GM21576 (cell line): ENCODE results near the gene TMCC1.
"Not testable (repeated sequence)": the region's sequence is repeated elsewhere in the genome, so short reads cannot be mapped to it uniquely, and the experiment has no call there.

Experiments used
- ATAC-seq: cut with Tn5 transposase; IDR thresholded peaks from one replicate; pipeline ENCODE4 v1.9.1; 2021; ENCODE audit warnings: mild to moderate bottlenecking, moderate library complexity; ENCODE audit not compliant: unreplicated experiment

Gene TMCC1

DNA sequence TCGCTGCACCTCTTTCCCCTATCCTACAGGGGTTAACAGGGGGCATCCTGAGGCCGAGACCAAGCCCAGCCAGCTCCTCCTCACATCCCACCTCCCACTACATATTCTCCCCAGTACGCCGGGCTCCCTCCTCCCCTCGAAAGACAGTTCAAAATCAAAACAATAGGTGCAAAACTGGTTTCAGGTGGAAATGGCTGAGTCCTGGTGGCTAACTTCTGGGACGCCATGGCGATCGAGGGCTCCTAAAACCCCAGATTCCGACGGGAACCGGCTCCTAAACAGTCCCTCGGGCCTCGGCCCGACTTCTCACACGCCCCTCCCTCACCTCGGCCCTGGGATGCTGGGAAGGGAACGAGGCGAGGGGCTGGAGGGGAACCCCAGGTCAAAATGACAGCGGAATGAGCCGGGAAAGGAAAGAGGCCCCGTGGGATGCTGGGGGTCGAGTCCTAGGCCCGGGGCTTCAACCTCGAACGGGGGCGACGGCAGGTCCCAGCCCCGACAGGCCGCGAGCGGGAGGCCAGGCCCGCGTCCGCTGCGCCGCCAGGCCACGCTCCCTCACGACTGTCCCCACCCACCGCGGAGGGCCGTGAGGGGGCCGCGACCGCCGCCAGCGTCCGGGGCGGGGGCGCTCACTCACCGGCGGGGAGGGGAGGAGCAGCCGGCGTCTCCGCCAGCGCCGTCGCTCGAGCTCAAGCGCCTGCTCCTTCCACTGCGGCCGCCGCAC lies 492 bp downstream of the TMCC1 start:
- peak; percentile 62 for ATAC-seq

DNA sequence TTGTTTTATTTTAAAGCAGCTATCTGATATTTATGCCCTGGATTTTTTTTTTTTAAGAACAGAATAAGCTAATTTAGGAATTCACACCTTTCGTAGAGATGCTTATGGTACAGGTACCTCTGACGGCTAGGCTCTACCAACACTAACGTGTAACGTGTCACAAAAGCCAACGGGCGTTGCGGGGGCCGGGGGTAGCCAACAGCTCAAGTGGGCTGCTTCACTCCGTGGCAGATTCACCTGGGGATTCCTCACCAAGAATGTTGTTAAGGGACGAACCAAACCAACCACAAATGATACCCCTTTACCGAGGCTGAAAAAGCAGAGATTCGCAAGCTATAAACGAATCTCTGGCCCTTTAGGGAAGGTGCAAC lies 1.0 kb downstream of the TMCC1 start:
- ATAC-seq, result no peak

DNA sequence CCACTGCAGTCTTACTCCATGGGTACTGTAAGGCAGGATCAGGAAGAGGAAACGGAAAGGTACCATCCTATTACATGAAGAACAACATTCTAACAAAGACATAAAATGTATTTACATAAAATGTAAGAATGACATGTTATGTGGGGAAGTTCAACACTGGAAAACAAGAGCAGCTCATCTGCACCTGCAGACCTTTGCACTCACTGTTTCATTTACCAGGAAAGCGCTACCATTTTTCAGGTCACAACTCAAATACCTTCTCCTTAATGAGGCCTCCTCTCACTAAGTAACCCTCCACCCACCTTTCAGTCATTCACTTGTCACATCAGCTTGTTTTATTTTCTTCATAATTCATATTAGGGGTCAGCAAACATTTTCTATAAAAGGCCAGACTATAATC lies 2.6 kb downstream of the TMCC1 start:
- ATAC-seq, result no peak

DNA sequence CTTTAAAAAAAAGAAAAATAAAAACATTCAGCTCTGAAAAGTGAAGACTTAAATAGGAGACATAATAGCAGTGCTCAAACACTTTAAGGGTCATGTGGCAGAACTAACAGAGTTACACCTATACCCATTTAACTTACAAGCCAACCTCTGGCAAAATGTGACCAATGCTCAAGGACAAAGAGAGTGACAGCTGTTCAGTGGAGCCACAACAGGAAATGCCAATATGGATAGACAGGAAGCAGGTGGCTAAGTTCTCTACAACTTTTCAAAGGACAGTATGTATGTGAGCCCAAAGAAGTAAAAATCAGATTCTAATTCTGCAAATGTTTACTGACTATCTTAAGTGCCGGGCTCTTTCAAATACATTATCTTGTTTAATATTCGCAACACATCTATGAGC lies 3.4 kb downstream of the TMCC1 start:
- ATAC-seq, result no peak

DNA sequence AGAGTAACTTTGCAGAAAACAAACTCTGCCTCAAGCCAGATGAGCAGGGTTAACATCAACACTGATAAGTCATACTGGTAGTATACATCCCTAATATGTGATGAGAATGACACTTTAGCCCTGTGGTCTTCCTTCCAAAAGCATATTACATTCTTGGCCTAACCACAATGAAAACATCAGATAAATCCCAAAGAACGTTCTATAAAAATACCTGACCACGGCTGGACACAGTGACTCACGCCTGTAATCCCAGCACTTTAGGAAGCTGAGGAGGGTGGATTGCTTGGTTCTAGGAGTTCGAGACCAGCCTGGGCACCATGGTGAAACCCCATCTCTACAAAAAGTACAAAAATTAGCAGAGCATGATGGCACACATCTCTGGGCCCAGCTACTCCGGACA lies 4.7 kb downstream of the TMCC1 start:
- ATAC-seq, result no peak

DNA sequence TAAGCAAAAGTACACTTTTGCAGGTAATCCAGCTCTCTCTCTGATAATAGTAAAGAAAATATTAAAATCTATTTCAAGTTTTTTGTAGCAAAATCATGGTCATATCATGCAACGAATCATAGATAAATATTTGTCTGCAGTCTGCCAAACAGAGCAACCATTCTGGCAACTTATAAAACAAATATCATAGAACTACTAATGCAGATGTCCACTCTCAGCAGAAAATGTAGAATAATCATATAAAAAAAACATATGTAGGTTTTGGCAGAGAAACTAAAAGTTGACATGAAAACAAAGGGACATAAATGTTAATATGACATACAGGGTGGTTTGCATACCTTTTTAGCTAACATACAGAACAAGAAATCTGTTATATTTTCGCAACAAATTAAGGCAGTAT lies 12.2 kb downstream of the TMCC1 start:
- no peak for ATAC-seq

DNA sequence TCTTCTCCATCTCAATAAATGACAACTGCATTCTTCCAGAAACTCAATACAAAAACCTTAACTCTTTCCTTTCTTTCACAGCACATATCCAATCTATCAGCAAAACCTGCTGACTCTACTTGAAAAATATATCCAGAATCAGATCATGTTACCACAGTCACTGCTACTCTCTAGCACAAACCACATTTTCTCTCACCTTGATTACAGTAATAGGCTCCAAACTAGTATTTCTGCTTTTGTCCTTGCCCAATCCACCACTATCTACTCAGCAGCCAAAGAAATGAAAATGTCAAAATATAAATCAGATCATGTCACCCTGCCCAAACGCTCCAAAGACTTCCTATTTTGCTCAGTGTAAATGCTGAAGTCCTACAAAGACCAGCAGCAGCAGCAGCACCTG lies 15.2 kb downstream of the TMCC1 start:
- no peak for ATAC-seq

DNA sequence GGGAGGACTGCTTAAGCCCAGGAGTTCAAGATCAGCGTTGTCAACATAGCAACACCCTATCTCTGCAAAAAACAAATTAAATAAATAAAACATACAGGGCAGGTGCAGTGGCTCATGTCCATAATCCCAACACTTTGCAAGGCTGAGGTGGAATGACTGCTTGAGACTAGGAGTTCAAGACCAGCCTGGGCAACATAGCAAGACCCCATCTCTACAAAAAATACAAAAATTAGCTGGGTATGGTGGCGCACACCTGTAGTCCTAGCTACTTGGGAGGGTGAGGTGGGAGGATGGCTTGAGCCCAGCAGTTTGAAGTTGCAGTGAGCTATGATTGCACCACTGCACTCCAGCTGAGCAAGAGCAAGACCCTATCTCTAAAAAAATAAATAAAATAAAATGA lies 19.0 kb downstream of the TMCC1 start:
- not testable (repeated sequence) for ATAC-seq

DNA sequence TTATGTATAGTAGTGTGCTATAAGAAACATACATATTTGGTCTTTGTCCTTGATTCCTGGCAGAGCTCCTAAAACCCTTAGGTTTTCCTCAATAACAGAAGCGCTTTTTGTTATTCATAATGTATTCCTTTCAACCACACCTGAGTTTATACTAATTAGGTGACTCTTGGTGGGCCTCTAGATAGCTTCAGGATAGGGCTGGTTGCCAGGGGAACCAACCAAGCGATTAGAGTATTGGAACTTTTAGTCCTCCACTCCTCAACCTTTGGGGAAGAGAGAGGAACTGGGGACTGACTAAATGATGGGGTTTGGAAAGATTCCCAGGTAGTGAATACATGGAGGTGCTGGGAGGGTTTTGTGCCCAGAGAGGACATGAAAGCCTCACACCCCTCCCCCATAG lies 24.6 kb downstream of the TMCC1 start:
- ATAC-seq, result no peak

DNA sequence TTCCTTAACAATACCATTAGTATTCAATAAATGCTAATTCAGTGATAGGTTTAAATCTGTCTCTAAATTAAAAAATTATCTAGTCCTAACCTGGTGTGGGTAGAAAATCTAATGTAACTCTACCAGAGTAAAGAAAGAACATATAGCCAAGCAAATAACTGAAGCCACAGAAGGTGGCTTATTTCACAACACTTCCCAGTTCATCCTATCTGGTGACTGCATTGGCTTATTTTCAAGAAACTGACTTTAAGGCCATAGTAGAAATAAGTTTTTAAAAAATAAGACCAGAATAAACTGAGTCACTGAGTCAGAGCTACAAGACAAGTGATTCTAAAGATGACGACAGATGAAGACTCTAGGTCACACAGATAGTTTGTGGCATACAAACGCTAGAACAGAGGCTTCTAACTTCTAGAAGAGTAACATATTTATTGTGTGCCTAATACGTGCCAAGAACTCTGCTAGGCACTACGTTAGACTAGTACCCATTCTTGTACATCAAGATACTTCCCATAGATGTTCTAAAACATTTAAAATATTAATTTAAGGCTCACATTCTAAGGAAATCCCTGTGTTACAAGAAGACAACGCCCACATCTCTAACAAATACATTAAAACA lies 25.9 kb downstream of the TMCC1 start:
- no peak for ATAC-seq

DNA sequence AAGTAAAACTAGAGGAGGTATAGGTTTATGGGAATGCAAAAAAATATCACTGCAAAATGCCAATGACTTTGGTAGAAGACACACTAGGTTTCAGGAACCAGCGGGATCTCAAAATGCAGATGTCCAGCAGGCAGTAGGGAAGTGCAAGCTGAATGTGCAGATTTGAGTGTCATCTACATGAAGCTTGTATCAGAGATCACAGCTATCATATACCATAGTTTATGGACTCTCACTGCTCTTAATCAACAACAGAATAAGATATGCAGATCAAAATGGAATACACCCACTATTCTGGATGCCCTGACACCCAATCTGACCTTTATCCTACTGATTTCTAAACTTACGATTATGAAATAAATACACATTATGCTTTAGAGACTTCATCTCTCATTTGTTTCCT lies 27.7 kb downstream of the TMCC1 start:
- ATAC-seq, result no peak

DNA sequence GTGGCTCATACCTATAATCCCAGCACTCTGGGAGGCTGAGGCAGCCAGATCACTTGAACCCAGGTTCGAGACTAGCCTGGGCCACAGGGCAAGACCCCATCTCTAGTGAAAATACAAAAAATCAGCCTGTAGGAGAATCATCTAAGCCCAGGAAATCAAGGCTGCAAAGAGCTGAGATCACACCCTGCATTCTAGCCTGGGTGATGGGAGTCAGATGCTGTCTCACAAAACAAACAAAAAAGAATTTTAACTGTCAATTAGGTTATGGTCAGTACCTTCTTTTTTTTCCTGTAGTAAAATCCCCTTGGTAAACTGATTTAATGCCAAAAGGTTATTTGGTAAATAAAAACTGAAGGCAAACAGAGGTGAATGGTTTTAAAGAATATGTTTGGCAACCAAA lies 29.0 kb downstream of the TMCC1 start:
- ATAC-seq, result no peak

DNA sequence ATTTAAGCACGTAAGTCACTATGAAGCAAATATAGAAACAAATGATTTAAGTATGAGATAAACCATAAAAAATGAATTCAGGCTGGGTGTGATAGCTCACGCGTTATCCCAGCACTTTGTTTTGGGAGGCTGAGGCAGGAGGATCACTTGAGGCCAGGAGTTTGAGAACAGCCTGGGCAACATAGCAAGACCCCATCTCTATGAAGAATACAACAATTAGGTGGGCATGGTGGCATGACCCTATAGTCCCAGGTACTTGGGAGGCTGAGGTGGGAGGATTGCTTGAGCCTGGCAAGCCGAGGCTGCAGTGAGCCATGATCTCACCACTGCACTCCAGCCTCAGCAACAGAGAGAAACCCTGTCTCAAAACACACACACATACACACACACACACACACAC lies 34.2 kb downstream of the TMCC1 start:
- no peak for ATAC-seq

DNA sequence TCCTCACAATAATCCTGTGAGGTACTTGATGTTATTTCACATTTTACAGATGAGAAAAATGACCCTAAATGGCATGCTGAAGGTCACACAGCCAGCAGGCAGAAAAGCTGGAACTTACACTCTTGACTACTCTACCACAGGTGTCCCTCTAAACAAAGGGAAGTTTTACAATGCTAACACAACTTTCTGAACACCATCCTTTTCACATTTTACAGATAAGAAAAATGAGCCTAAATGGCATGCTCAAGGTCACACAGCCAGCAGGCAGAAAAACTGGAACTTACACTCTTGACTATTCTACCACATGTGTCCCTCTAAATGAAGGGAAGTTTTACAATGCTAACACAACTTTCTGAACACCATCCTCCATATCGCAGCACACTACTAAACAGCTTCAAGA lies 35.6 kb downstream of the TMCC1 start:
- ATAC-seq, result no peak

DNA sequence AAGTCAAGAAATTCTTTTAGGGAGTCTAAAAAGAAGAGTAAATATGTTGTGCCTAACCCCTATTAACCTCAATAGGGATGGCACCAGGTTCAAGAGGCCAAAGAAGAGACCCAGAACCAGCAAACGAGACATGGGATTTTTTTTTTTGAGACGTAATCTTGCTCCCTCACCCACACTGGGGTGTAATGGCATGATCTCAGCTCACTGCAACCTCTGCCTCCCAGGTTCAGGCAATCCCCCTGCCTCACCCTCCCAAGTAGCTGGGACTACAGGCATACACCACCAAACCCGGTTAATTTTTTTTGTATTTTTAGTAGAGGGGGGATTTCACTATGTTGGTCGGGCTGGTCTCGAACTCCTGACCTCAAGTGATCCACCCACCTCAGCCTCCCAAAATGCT lies 36.7 kb downstream of the TMCC1 start:
- ATAC-seq, result not testable (repeated sequence)

DNA sequence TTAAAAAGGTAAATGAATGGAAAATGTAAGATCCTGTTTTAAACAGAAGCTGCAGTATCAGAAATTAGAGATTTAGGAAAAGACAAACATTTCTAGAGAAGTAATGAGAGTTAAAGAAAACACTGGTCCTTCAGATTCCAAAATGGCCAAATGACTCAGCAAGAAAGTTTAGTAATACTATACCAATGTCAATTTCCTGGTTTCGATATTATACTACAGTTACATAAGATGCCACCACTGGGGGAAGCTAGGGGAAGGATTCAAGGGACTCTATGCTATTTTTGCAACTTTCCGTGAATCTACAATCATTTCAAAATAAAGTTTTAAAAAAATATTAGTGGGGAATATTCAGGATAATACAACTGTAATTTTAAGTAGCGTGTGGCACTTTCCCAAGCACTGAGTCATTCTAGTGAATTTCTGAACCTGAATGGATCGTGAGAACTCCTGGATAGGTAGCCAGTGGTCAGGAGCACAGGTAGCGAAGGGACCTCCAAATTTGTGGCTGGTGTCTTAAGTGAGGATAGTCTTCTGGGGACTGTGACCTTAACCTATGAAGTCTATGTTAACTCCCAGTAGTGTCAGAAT lies 37.6 kb downstream of the TMCC1 start:
- no peak for ATAC-seq

DNA sequence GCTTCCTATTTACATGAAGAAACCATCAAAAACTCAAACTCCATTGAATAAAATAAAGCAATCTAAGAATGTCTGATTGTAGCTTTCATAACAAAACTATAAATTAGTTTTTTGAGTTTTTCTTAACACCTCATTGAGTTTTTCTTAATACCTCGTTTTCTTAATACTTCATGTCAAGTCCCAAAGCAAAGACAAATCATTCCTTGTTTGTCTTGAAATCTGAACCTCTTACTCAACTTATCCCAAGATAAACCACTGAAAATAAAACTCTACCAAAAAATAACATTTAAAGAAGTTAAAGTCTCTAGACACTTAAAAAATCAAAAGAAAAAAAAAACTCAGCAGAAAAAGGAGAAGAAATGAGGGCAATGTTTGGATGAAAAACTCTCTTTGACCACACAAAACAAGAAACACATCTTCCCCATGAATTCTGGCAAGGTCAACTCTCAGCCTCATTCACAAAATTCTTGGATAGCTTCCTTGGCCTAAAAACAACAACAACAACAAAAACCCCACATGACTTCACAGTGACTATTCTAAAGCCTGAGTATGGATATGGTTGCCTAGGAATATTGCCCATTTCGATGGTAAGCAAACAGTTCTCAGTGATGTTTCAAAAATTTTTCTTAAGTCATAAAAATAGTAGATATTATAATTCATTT lies 38.2 kb downstream of the TMCC1 start:
- ATAC-seq, result no peak

DNA sequence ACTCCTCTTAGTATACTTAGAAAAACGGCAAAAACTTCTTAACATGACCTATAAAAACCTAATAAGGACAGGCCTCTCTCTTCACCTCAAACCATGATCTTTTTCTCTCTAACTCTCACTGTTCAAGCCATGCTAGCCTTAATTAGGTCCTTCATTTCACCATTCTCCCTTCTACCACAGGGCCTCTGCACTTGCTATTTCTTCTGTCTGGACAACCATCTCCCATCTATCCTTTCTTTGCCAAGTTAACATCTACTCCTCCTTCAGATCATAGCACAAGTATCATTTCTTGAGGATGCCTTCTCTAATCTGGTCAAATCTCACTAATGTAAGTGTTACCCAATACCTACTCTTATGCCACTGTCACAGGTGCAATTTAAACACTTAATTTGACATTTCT lies 39.1 kb downstream of the TMCC1 start:
- no peak for ATAC-seq

DNA sequence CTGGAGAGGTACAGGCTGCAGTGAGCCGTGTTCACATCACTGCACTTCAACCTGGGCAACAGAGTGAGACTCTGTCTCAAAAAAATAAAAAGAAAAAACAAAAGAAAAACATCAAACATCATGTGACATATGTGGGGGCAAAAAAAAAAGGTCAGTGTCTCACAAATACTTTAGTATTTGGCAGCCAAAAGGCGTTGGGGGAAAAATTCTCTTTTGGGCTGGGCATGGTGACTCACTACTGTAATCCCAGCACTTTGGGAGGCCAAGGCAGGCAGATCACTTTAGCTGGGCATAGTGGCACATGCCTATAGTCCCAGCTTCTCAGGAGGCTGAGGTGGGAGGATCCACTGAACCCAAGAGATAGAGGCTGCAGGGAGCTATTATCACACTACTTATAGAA lies 47.6 kb downstream of the TMCC1 start:
- ATAC-seq, result no peak

DNA sequence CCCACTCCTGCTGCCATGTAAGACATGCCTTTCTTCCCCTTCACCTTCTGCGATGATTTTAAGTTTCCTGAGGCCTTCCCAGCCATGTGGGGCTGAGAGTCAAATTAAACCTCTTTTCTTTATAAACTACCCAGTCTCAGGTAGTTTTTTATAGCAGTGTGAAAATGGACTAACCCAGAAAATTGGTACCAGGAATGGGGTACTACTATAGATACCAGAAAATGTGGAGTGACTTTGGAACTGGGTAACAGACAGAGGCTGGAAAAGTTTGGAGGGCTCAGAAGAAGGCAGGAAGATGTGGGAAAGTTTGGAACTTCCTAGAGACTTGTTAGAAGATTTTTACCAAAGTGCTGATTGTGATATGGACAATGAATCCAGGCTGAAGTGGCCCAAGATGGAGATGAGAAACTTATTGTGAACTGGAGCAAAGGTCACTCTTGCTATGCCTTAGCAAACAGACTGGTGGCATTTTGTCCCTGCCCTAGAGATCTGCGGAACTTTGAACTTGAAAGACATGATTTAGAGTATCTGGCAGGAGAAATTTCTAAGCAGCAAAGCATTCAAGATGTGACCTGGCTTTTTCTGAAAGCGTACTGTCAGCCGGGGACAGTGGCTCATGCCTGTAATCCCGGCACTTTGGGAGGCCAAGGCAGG lies 52.7 kb downstream of the TMCC1 start:
- no peak for ATAC-seq

DNA sequence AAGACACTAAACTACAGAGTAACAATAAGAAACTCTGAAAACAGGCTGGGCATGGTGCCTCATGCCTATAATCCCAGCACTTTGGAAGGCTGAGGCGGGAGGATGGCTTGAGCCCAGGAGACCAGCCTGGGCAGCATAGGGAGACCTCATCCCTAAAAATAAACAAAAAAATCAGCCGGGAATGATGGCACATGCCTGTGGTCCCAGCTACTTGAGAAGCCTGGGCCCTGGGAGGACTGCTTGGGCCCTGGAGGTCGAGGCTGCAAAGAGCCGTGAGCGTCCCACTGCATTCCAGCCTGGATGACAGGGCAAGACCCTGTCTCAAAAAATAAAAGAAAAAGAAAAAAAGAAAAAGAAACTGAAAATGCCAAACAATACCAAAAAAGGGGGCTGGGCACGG lies 55.4 kb downstream of the TMCC1 start:
- ATAC-seq, result no peak
